CD4-positive, alpha-beta T cell treated with Interleukin-15 for 1 hour (primary cell): ENCODE data around the gene SHISA7.
A peak's percentile ranks its signal among the peaks of the same experiment; 100 is the strongest.
"Not testable (repeated sequence)": the region's sequence is repeated elsewhere in the genome, so short reads cannot be mapped to it uniquely, and the experiment has no call there.

Source experiments
- DNase-seq: peaks from one replicate; pipeline ENCODE4 v3.0.0-alpha.2; 2020

The SHISA7 gene

GRCh38 chr19:55443824-55444480 is 852 bp upstream of the SHISA7 start:
- DNase-seq = no peak

- DNase-seq = no peak
Measured at GRCh38 chr19:55442372-55442961, 633 bp downstream of the SHISA7 start.

- DNase-seq = no peak
Measured at GRCh38 chr19:55441692-55442321, 1.3 kb downstream of the SHISA7 start.

- no peak for DNase-seq
Measured at GRCh38 chr19:55441319-55441691, 1.8 kb downstream of the SHISA7 start.

- DNase-seq = no peak
Measured at GRCh38 chr19:55440411-55441105, 2.5 kb downstream of the SHISA7 start.

- DNase-seq = no peak
Measured at GRCh38 chr19:55439052-55439451, 4.0 kb downstream of the SHISA7 start.

GRCh38 chr19:55437410-55437809 is 5.7 kb downstream of the SHISA7 start:
- no peak for DNase-seq

GRCh38 chr19:55436847-55437246 is 6.3 kb downstream of the SHISA7 start:
- no peak for DNase-seq

GRCh38 chr19:55435020-55435419 is 8.1 kb downstream of the SHISA7 start:
- no peak for DNase-seq

GRCh38 chr19:55434356-55434919 is 8.7 kb downstream of the SHISA7 start:
- DNase-seq = no peak

- no peak for DNase-seq
Measured at GRCh38 chr19:55433292-55433691, 9.8 kb downstream of the SHISA7 start.

- no peak for DNase-seq
Measured at GRCh38 chr19:55432241-55432959, 10.7 kb downstream of the SHISA7 start.

GRCh38 chr19:55431183-55431582 is 11.9 kb downstream of the SHISA7 start:
- no peak for DNase-seq

GRCh38 chr19:55426042-55426441 is 17.1 kb downstream of the SHISA7 start:
- DNase-seq = no peak

- DNase-seq = no peak
Measured at GRCh38 chr19:55424518-55424917, 18.6 kb downstream of the SHISA7 start.

- DNase-seq = no peak
Measured at GRCh38 chr19:55423225-55424005, 19.7 kb downstream of the SHISA7 start.

GRCh38 chr19:55421281-55421680 is 21.8 kb downstream of the SHISA7 start:
- peak; percentile 30 for DNase-seq

- DNase-seq = no peak
Measured at GRCh38 chr19:55419624-55420236, 23.4 kb downstream of the SHISA7 start.

GRCh38 chr19:55419103-55419502 is 24.0 kb downstream of the SHISA7 start:
- no peak for DNase-seq

GRCh38 chr19:55418185-55418584 is 24.9 kb downstream of the SHISA7 start:
- DNase-seq = peak; percentile 51

- DNase-seq = no peak
Measured at GRCh38 chr19:55410168-55410567, 32.9 kb downstream of the SHISA7 start.

GRCh38 chr19:55409179-55409578 is 33.9 kb downstream of the SHISA7 start:
- DNase-seq = not testable (repeated sequence)
